K562 (cell line): Measurements from ENCODE around the gene SNAPC2. TPM values are rescaled to one million over a fixed set of nuclear protein-coding genes. Genes with fewer than 3 reads are reported as not detected.

ENCODE experiments used
- ATF7 ChIP-seq: fragments of 450-650 bp; IDR thresholded peaks from 2 replicates; pipeline ENCODE4 v1.7.1; 2014; ENCODE audit warnings: mild to moderate bottlenecking, moderate library complexity
- BCOR ChIP-seq: fragments of 450-650 bp; IDR thresholded peaks from 2 replicates; pipeline ENCODE4 v1.6.1; 2016
- CBX2 ChIP-seq: fragments of 200-600 bp; sonication (generic); IDR thresholded peaks from one replicate; pipeline ENCODE4 v1.6.1; 2012; ENCODE audit warnings: mild to moderate bottlenecking, low read length, inconsistent platforms; ENCODE audit not compliant: insufficient read depth, poor library complexity, severe bottlenecking
- CEBPB ChIP-seq: fragments of 450-650 bp; IDR thresholded peaks from 2 replicates; pipeline ENCODE4 v1.6.1; 2016; ENCODE audit warnings: missing genetic modification characterization, missing compliant biosample characterization
- CREBBP ChIP-seq: IDR thresholded peaks from one replicate; pipeline ENCODE4 v1.6.1; 2012; ENCODE audit warnings: low read depth, mild to moderate bottlenecking, control low read depth, inconsistent platforms, low read length
- FUS ChIP-seq: fragments of 200-400 bp; formaldehyde crosslinking; optimal IDR thresholded peaks from 2 replicates; pipeline ENCODE3; 2017; ENCODE audit warnings: low read depth, low read length
- GABPB2 ChIP-seq: fragments of 250-450 bp; sonication (Bioruptor Pico); conservative IDR thresholded peaks from 2 replicates; pipeline ENCODE4 v1.5.1; 2021; ENCODE audit warnings: mild to moderate bottlenecking
- KLF13 ChIP-seq: fragments of 450-650 bp; IDR thresholded peaks from 2 replicates; pipeline ENCODE4 v1.6.1; 2016; ENCODE audit warnings: missing genetic modification characterization, low read depth, mild to moderate bottlenecking, missing compliant biosample characterization, moderate library complexity, borderline replicate concordance
- NCOA4 ChIP-seq: fragments of 450-650 bp; IDR thresholded peaks from 2 replicates; pipeline ENCODE4 v1.6.1; 2018; ENCODE audit warnings: mild to moderate bottlenecking; ENCODE audit not compliant: partially characterized antibody
- NFATC3 ChIP-seq: fragments of 450-650 bp; IDR thresholded peaks from 2 replicates; pipeline ENCODE4 v1.6.1; 2017; ENCODE audit warnings: mild to moderate bottlenecking
- NFIX ChIP-seq: fragments of 250-450 bp; sonication (Bioruptor Pico); IDR thresholded peaks from 2 replicates; pipeline ENCODE4 v1.4.0; 2020; ENCODE audit warnings: low read depth, mild to moderate bottlenecking, moderate library complexity
- RB1 ChIP-seq: fragments of 450-650 bp; IDR thresholded peaks from 2 replicates; pipeline ENCODE4 v1.6.1; 2017; ENCODE audit warnings: low read depth, mild to moderate bottlenecking
- SIX5 ChIP-seq, 2 experiments: IDR thresholded peaks; 2 replicates each; pipeline ENCODE4 v1.6.1; 2011; ENCODE audit warnings: low read length in 2 of 2, borderline replicate concordance in 1 of 2, low read depth in 1 of 2, mild to moderate bottlenecking in 1 of 2, moderate library complexity in 1 of 2; ENCODE audit not compliant: insufficient read depth in 1 of 2
- SMAD4 ChIP-seq: fragments of 250-450 bp; sonication (Bioruptor Pico); conservative IDR thresholded peaks from 2 replicates; pipeline ENCODE4 v1.8.0; 2021; ENCODE audit warnings: inconsistent platforms, mild to moderate bottlenecking, moderate library complexity
- SMARCB1 ChIP-seq: IDR thresholded peaks from 2 replicates; pipeline ENCODE4 v1.6.1; 2011; ENCODE audit warnings: improper control_type of control experiment, low read depth; ENCODE audit not compliant: insufficient read length
- TCF7L2 ChIP-seq: fragments of 150-350 bp; IDR thresholded peaks from 2 replicates; pipeline ENCODE4 v1.6.1; 2016; ENCODE audit warnings: low read depth, mild to moderate bottlenecking, low read length, moderate library complexity
- TSC22D4 ChIP-seq: fragments of 450-650 bp; IDR thresholded peaks from 2 replicates; pipeline ENCODE4 v1.6.1; 2016; ENCODE audit warnings: missing genetic modification characterization, missing biosample characterization, control low read depth
- WHSC1 ChIP-seq: IDR thresholded peaks from one replicate; pipeline ENCODE4 v1.6.1; 2012; ENCODE audit warnings: low read length, control low read depth, inconsistent platforms
- ZBED1 ChIP-seq: IDR thresholded peaks from 2 replicates; pipeline ENCODE4 v1.6.1; 2014
- ZFP30 ChIP-seq: fragments of 250-450 bp; sonication (Bioruptor Pico); IDR thresholded peaks from 2 replicates; pipeline ENCODE4 v1.8.0; 2022; ENCODE audit warnings: moderate library complexity, mild to moderate bottlenecking, inconsistent platforms, borderline replicate concordance
- ZNF184 ChIP-seq: sonication (generic); formaldehyde crosslinking; IDR thresholded peaks from 2 replicates; pipeline ENCODE4 v1.5.0; 2020; ENCODE audit warnings: missing genetic modification reagents
- ZNF316 ChIP-seq: fragments of 450-650 bp; IDR thresholded peaks from 2 replicates; pipeline ENCODE4 v1.6.1; 2016
- polyA plus RNA-seq, 8 experiments: library from polyadenylated mRNA; depleted of rRNA in 4 of 8; stranded (reverse) in 5 of 8; unstranded in 3 of 8; fragments of >200 nt; fragmentation: Nextera tagmentation in 2 of 8; fragmentation: Illumina TruSeq in 1 of 8; extraction: Ambion mirVana in 2 of 8; extraction: Trizol in 1 of 8; gene quantifications; 2 replicates each; pipeline versions ENCODE4 v1.2.1 to v1.2.3, GENCODE V29; 2011 to 2014; ENCODE audit warnings: inconsistent platforms in 1 of 8, missing spikeins in 1 of 8
- total RNA-seq, 7 experiments: library from RNA; depleted of rRNA in 6 of 7; stranded (reverse); fragments of >200 nt in 6 of 7; fragmentation: Illumina TruSeq in 2 of 7; extraction: Trizol in 2 of 7; gene quantifications; 2 replicates each; pipeline versions ENCODE4 v1.2.1 to v1.2.3, GENCODE V29; 2011 to 2021; ENCODE audit warnings: low replicate concordance in 1 of 7
- TF ChIP-seq, protein P1 (sequence below): fragments of 250-450 bp; sonication (Bioruptor Pico); IDR thresholded peaks from 2 replicates; pipeline ENCODE4 v1.4.0; 2020; ENCODE audit warnings: mild to moderate bottlenecking
- TF ChIP-seq, protein P2 (sequence below): fragments of 150-350 bp; conservative IDR thresholded peaks from 2 replicates; pipeline ENCODE4 v1.6.1; 2014; ENCODE audit warnings: low read length
- TF ChIP-seq, protein P3 (sequence below): fragments of 450-650 bp; formaldehyde crosslinking; IDR thresholded peaks from 2 replicates; pipeline ENCODE4 v1.4.0; 2022; ENCODE audit warnings: missing genetic modification characterization

The SNAPC2 gene
- total and polyA plus RNA-seq, 9 of the 15 experiments (the other 6 are each of a cell fraction or from before 2014, with no cell fraction given): 0.59 to 45.1 (median 15.3) TPM

DNA sequence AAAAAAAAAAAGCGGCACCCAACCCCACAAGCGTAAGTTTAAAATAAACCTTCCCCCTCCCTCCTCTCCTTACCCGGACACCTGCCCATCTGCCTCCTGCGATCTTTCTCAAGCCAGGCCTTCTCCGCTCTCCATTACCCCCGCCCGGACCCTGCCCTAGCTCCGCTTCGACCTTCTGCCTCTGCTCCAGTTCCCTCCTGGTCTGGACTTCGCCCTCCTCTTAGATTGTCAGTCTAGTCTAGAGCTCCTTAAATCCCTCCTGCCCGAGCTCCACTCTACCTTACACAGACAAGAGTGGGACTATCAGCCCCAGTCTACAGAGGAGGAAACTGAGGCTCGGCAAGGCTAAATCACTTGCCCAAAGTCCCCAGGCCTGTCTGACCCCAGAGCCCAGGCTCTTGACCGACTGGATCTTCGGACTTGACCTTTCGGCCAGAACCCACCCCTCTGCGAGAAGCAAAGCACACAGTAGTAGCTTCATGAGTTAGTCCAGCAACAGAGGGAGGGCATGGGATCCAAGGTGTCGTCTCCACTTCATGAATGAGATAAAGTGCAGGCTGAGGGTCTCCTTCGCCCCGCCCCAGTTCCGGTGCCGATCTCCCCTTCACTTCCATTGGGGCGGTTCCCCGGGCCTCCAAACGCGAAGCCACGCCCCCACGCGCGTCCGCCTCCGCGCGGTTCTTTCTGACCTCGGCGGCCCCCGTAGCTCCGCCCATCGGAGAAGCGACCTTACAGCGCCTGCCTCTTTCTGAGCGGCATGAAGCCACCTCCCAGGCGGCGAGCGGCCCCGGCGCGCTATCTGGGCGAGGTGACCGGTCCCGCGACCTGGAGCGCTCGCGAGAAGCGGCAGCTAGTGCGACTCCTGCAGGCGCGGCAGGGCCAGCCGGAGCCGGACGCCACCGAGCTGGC lies at the start of gene SNAPC2 (continued):
- TF ChIP-seq TSC22D4 (tag) (no peak), CBX2 (no peak), ZNF316 (no peak), FUS (no peak), KLF13 (tag) (peak; percentile 56; the same call in 1 of the 2 replicates), CEBPB (tag) (no peak), SIX5 (IDR thresholded peaks at IDR 0.05; ENCODE audit: borderline replicate concordance in 1 of 2, insufficient read depth in 1 of 2, low read depth in 1 of 2, low read length in 2 of 2) (no peak), WHSC1 (no peak), ZNF184 (CRISPR knock-in tag) (no peak), SMARCB1 (no peak), ATF7 (peak; percentile 79), NFIX (CRISPR knock-in tag) (no peak), NFATC3 (no peak), TCF7L2 (no peak), CREBBP (no peak), GABPB2 (CRISPR knock-in tag) (no peak), RB1 (peak; percentile 72), NCOA4 (no peak), BCOR (peak; percentile 14; the same call in 1 of the 2 replicates), SMAD4 (CRISPR knock-in tag) (no peak; the same call in 1 of the 2 replicates), ZBED1 (no peak), ZFP30 (CRISPR knock-in tag) (no peak)
- TF ChIP-seq, protein P1, sequence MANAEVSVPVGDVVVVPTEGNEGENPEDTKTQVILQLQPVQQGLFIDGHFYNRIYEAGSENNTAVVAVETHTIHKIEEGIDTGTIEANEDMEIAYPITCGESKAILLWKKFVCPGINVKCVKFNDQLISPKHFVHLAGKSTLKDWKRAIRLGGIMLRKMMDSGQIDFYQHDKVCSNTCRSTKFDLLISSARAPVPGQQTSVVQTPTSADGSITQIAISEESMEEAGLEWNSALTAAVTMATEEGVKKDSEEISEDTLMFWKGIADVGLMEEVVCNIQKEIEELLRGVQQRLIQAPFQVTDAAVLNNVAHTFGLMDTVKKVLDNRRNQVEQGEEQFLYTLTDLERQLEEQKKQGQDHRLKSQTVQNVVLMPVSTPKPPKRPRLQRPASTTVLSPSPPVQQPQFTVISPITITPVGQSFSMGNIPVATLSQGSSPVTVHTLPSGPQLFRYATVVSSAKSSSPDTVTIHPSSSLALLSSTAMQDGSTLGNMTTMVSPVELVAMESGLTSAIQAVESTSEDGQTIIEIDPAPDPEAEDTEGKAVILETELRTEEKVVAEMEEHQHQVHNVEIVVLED (CRISPR knock-in tag): peak; percentile 24; the same call in 1 of the 2 replicates
- TF ChIP-seq, protein P2, sequence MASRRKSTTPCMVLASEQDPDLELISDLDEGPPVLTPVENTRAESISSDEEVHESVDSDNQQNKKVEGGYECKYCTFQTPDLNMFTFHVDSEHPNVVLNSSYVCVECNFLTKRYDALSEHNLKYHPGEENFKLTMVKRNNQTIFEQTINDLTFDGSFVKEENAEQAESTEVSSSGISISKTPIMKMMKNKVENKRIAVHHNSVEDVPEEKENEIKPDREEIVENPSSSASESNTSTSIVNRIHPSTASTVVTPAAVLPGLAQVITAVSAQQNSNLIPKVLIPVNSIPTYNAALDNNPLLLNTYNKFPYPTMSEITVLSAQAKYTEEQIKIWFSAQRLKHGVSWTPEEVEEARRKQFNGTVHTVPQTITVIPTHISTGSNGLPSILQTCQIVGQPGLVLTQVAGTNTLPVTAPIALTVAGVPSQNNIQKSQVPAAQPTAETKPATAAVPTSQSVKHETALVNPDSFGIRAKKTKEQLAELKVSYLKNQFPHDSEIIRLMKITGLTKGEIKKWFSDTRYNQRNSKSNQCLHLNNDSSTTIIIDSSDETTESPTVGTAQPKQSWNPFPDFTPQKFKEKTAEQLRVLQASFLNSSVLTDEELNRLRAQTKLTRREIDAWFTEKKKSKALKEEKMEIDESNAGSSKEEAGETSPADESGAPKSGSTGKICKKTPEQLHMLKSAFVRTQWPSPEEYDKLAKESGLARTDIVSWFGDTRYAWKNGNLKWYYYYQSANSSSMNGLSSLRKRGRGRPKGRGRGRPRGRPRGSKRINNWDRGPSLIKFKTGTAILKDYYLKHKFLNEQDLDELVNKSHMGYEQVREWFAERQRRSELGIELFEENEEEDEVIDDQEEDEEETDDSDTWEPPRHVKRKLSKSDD: no peak
- TF ChIP-seq, protein P3, sequence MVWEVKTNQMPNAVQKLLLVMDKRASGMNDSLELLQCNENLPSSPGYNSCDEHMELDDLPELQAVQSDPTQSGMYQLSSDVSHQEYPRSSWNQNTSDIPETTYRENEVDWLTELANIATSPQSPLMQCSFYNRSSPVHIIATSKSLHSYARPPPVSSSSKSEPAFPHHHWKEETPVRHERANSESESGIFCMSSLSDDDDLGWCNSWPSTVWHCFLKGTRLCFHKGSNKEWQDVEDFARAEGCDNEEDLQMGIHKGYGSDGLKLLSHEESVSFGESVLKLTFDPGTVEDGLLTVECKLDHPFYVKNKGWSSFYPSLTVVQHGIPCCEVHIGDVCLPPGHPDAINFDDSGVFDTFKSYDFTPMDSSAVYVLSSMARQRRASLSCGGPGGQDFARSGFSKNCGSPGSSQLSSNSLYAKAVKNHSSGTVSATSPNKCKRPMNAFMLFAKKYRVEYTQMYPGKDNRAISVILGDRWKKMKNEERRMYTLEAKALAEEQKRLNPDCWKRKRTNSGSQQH (CRISPR knock-in tag): no peak
